ENCODE measurements around the gene THBS4.

Gene THBS4

GRCh38 chr5:80125962-80126480, 90.9 kb downstream of the THBS4 start:
- Histone ChIP-seq H3K9ac (ENCODE audit: low read length) (no peak overlapping the region), H3K4me2 (ENCODE audit: low read depth, low read length, poor library complexity, severe bottlenecking) (no peak overlapping the region), H3K36me3 (ENCODE audit: low read length) (no peaks in the 10 kb centered on the region), H3F3A (ENCODE audit: insufficient read depth) (peaks cover 4% of the 10 kb centered on the region; the same call in 1 of the 2 replicates), H3K27ac (ENCODE audit: low read depth, low read length) (no peak overlapping the region), H4K20me1 (ENCODE audit: low read depth, low read length) (no peaks in the 10 kb centered on the region), H3K27me3 (ENCODE audit: low read length) (no peaks in the 10 kb centered on the region), H3K9me2 (replicated peaks; ENCODE audit: insufficient read depth, low read length) (no peaks in the 10 kb centered on the region), H2AFZ (ENCODE audit: low read depth, low read length, severe bottlenecking) (no peak overlapping the region), H3K4me3 (ENCODE audit: insufficient read depth, low read length, poor library complexity, severe bottlenecking) (no peak overlapping the region), H3K79me2 (ENCODE audit: insufficient read depth, low read length) (no peaks in the 10 kb centered on the region), H3K9me3 (ENCODE audit: insufficient read depth, low read length) (no peaks in the 10 kb centered on the region)
- no peak for TF ChIP-seq EZH2phosphoT487 (conservative IDR thresholded peaks at IDR 0.05; ENCODE audit: low read length)
- TF ChIP-seq, protein P1, sequence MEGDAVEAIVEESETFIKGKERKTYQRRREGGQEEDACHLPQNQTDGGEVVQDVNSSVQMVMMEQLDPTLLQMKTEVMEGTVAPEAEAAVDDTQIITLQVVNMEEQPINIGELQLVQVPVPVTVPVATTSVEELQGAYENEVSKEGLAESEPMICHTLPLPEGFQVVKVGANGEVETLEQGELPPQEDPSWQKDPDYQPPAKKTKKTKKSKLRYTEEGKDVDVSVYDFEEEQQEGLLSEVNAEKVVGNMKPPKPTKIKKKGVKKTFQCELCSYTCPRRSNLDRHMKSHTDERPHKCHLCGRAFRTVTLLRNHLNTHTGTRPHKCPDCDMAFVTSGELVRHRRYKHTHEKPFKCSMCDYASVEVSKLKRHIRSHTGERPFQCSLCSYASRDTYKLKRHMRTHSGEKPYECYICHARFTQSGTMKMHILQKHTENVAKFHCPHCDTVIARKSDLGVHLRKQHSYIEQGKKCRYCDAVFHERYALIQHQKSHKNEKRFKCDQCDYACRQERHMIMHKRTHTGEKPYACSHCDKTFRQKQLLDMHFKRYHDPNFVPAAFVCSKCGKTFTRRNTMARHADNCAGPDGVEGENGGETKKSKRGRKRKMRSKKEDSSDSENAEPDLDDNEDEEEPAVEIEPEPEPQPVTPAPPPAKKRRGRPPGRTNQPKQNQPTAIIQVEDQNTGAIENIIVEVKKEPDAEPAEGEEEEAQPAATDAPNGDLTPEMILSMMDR (IDR thresholded peaks at IDR 0.05; ENCODE audit: insufficient read depth, low read length, poor library complexity, severe bottlenecking) = no peak

GRCh38 chr5:80127116-80127552, 92.0 kb downstream of the THBS4 start:
- TF ChIP-seq EZH2phosphoT487 (conservative IDR thresholded peaks at IDR 0.05; ENCODE audit: low read length) = no peak
- TF ChIP-seq, protein P1 (IDR thresholded peaks at IDR 0.05; ENCODE audit: insufficient read depth, low read length, poor library complexity, severe bottlenecking) = no peak
- Histone ChIP-seq H3F3A (ENCODE audit: insufficient read depth) (peaks cover 4% of the 10 kb centered on the region; the same call in 1 of the 2 replicates), H3K79me2 (ENCODE audit: insufficient read depth, low read length) (no peaks in the 10 kb centered on the region), H3K9ac (ENCODE audit: low read length) (no peak overlapping the region), H3K9me2 (replicated peaks; ENCODE audit: insufficient read depth, low read length) (no peaks in the 10 kb centered on the region), H2AFZ (ENCODE audit: low read depth, low read length, severe bottlenecking) (no peak overlapping the region), H4K20me1 (ENCODE audit: low read depth, low read length) (no peaks in the 10 kb centered on the region), H3K27ac (ENCODE audit: low read depth, low read length) (no peak overlapping the region), H3K27me3 (ENCODE audit: low read length) (no peaks in the 10 kb centered on the region), H3K36me3 (ENCODE audit: low read length) (no peaks in the 10 kb centered on the region), H3K9me3 (ENCODE audit: insufficient read depth, low read length) (no peaks in the 10 kb centered on the region), H3K4me2 (ENCODE audit: low read depth, low read length, poor library complexity, severe bottlenecking) (no peak overlapping the region), H3K4me3 (ENCODE audit: insufficient read depth, low read length, poor library complexity, severe bottlenecking) (no peak overlapping the region)

DNA sequence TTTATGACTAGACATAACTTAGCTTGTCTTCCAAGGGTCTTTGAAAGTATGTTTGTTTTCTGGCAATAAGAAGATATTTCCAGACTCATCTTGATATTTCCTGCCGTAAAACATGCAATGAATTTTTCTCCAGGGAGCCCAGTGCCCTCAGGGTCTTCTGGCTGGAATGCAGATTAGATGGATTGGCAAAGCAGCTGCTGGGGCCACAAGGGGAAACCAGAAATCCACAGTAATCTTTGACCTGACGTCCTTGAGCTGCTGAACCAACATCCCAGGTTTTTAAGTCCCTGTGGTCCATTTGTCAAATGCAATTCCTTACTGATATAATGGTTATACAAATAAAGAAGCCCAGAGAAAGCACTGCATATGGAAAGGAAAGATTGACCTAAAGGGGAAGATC, 93.0 kb downstream of the THBS4 start:
- Histone ChIP-seq H3K36me3 (ENCODE audit: low read length) (no peaks in the 10 kb centered on the region), H3K27ac (ENCODE audit: low read depth, low read length) (no peak overlapping the region), H3K4me3 (ENCODE audit: insufficient read depth, low read length, poor library complexity, severe bottlenecking) (no peak overlapping the region), H3K9me3 (ENCODE audit: insufficient read depth, low read length) (no peaks in the 10 kb centered on the region), H3K27me3 (ENCODE audit: low read length) (no peaks in the 10 kb centered on the region), H4K20me1 (ENCODE audit: low read depth, low read length) (no peaks in the 10 kb centered on the region), H3F3A (ENCODE audit: insufficient read depth) (peaks cover 4% of the 10 kb centered on the region; the same call in 1 of the 2 replicates), H3K9me2 (replicated peaks; ENCODE audit: insufficient read depth, low read length) (no peaks in the 10 kb centered on the region), H2AFZ (ENCODE audit: low read depth, low read length, severe bottlenecking) (no peak overlapping the region), H3K4me2 (ENCODE audit: low read depth, low read length, poor library complexity, severe bottlenecking) (no peak overlapping the region), H3K79me2 (ENCODE audit: insufficient read depth, low read length) (no peaks in the 10 kb centered on the region), H3K9ac (ENCODE audit: low read length) (no peak overlapping the region)
- TF ChIP-seq, protein P1 (IDR thresholded peaks at IDR 0.05; ENCODE audit: insufficient read depth, low read length, poor library complexity, severe bottlenecking) = no peak
- no peak for TF ChIP-seq EZH2phosphoT487 (conservative IDR thresholded peaks at IDR 0.05; ENCODE audit: low read length)
